Measurements from ENCODE around the gene TRAP1. TPM values are rescaled to one million over a fixed set of nuclear protein-coding genes. Genes with fewer than 3 reads are reported as not detected.

The TRAP1 gene
- total RNA-seq, 1 donor from 2014 or later, result 97.3 TPM

GRCh38 chr16:3640632-3641501 lies 76.5 kb downstream of the TRAP1 start:
- no peak for DNase-seq
- no peaks in the 10 kb centered on the region for H3K36me3 Mint-ChIP-seq (ENCODE audit: unreplicated experiment)
- TF ChIP-seq CTCF (IDR thresholded peaks at IDR 0.05; ENCODE audit: partially characterized antibody, unreplicated experiment), result no peak
- no peak overlapping the region for H3K4me3 Mint-ChIP-seq (ENCODE audit: unreplicated experiment)
- H3K4me1 Mint-ChIP-seq (ENCODE audit: low read depth, unreplicated experiment), result peaks cover 14% of the 10 kb centered on the region
- peaks cover 2% of the 10 kb centered on the region for H3K9me3 Mint-ChIP-seq (ENCODE audit: unreplicated experiment)
- peaks cover 4% of the 10 kb centered on the region for H3K27me3 Mint-ChIP-seq (ENCODE audit: unreplicated experiment)
- H3K27ac Mint-ChIP-seq (ENCODE audit: unreplicated experiment), result no peak overlapping the region

- Mint-ChIP-seq H3K9me3 (ENCODE audit: unreplicated experiment) (no peaks in the 10 kb centered on the region), H3K4me3 (ENCODE audit: unreplicated experiment) (no peak overlapping the region), H3K36me3 (ENCODE audit: unreplicated experiment) (no peaks in the 10 kb centered on the region), H3K27me3 (ENCODE audit: unreplicated experiment) (peaks cover 3% of the 10 kb centered on the region), H3K4me1 (ENCODE audit: low read depth, unreplicated experiment) (peaks cover 8% of the 10 kb centered on the region), H3K27ac (ENCODE audit: unreplicated experiment) (no peak overlapping the region)
- no peak for TF ChIP-seq CTCF (IDR thresholded peaks at IDR 0.05; ENCODE audit: partially characterized antibody, unreplicated experiment)
- DNase-seq, result no peak
Measured at GRCh38 chr16:3640207-3640606, 77.1 kb downstream of the TRAP1 start.

- Mint-ChIP-seq H3K27me3 (ENCODE audit: unreplicated experiment) (peaks cover 3% of the 10 kb centered on the region), H3K9me3 (ENCODE audit: unreplicated experiment) (no peaks in the 10 kb centered on the region), H3K27ac (ENCODE audit: unreplicated experiment) (no peak overlapping the region), H3K4me1 (ENCODE audit: low read depth, unreplicated experiment) (peaks cover 8% of the 10 kb centered on the region), H3K4me3 (ENCODE audit: unreplicated experiment) (no peak overlapping the region), H3K36me3 (ENCODE audit: unreplicated experiment) (no peaks in the 10 kb centered on the region)
- TF ChIP-seq CTCF (IDR thresholded peaks at IDR 0.05; ENCODE audit: partially characterized antibody, unreplicated experiment), result no peak
- no peak for DNase-seq
Measured at GRCh38 chr16:3638916-3639644, 78.2 kb downstream of the TRAP1 start.

GRCh38 chr16:3637371-3637923 lies 79.9 kb downstream of the TRAP1 start:
- no peak overlapping the region for H3K4me3 Mint-ChIP-seq (ENCODE audit: unreplicated experiment)
- H3K27me3 Mint-ChIP-seq (ENCODE audit: unreplicated experiment), result peaks cover 2% of the 10 kb centered on the region
- peaks cover 4% of the 10 kb centered on the region for H3K4me1 Mint-ChIP-seq (ENCODE audit: low read depth, unreplicated experiment)
- TF ChIP-seq CTCF (IDR thresholded peaks at IDR 0.05; ENCODE audit: partially characterized antibody, unreplicated experiment), result no peak
- no peaks in the 10 kb centered on the region for H3K36me3 Mint-ChIP-seq (ENCODE audit: unreplicated experiment)
- DNase-seq, result no peak
- H3K9me3 Mint-ChIP-seq (ENCODE audit: unreplicated experiment), result no peaks in the 10 kb centered on the region
- H3K27ac Mint-ChIP-seq (ENCODE audit: unreplicated experiment), result no peak overlapping the region
